ENCODE measurements around the gene AMOTL1. TPM values are rescaled to one million over a fixed set of nuclear protein-coding genes. Genes with fewer than 3 reads are reported as not detected.

The AMOTL1 gene
- total RNA-seq, 1 donor from 2014 or later, result 64.8 TPM

GRCh38 chr11:94793822-94794221, 25.7 kb downstream of the AMOTL1 start:
- DNase-seq (ENCODE audit: extremely low spot score, unreplicated experiment), result no peak
- no peaks in the 10 kb centered on the region for H3K27me3 Mint-ChIP-seq
- TF ChIP-seq CTCF (conservative IDR thresholded peaks at IDR 0.05), result no peak

GRCh38 chr11:94794287-94795168, 26.4 kb downstream of the AMOTL1 start:
- no peaks in the 10 kb centered on the region for H3K9me3 Mint-ChIP-seq
- H3K27me3 Mint-ChIP-seq, result no peaks in the 10 kb centered on the region
- peak overlapping the region; percentile 27 for H3K4me3 Mint-ChIP-seq
- H3K4me1 Mint-ChIP-seq (ENCODE audit: unreplicated experiment), result peaks cover 36% of the 10 kb centered on the region
- no peak for DNase-seq (ENCODE audit: extremely low spot score, unreplicated experiment)
- no peak for TF ChIP-seq CTCF (conservative IDR thresholded peaks at IDR 0.05)
- peaks cover 7% of the 10 kb centered on the region for H3K36me3 Mint-ChIP-seq
- no peak overlapping the region for H3K27ac Mint-ChIP-seq

More at GRCh38 chr11:94793822-94794221, 25.7 kb downstream of the AMOTL1 start:
- Mint-ChIP-seq H3K4me1 (ENCODE audit: unreplicated experiment) (peaks cover 38% of the 10 kb centered on the region), H3K27ac (no peak overlapping the region), H3K36me3 (peaks cover 7% of the 10 kb centered on the region), H3K4me3 (no peak overlapping the region), H3K9me3 (no peaks in the 10 kb centered on the region)

- H3K9me3 Mint-ChIP-seq, result no peaks in the 10 kb centered on the region
- no peak overlapping the region for H3K4me3 Mint-ChIP-seq
- H3K27me3 Mint-ChIP-seq, result no peaks in the 10 kb centered on the region
Observed at GRCh38 chr11:94795476-94796189, 27.5 kb downstream of the AMOTL1 start.

GRCh38 chr11:94796190-94796580, 28.0 kb downstream of the AMOTL1 start:
- Mint-ChIP-seq H3K27me3 (no peaks in the 10 kb centered on the region), H3K27ac (no peak overlapping the region), H3K4me3 (no peak overlapping the region)

More at GRCh38 chr11:94795476-94796189, 27.5 kb downstream of the AMOTL1 start:
- Mint-ChIP-seq H3K36me3 (peaks cover 13% of the 10 kb centered on the region), H3K4me1 (ENCODE audit: unreplicated experiment) (peaks cover 25% of the 10 kb centered on the region), H3K27ac (no peak overlapping the region)
- no peak for TF ChIP-seq CTCF (conservative IDR thresholded peaks at IDR 0.05)
- no peak for DNase-seq (ENCODE audit: extremely low spot score, unreplicated experiment)

GRCh38 chr11:94796863-94797262, 28.7 kb downstream of the AMOTL1 start:
- no peaks in the 10 kb centered on the region for H3K9me3 Mint-ChIP-seq
- H3K36me3 Mint-ChIP-seq, result peaks cover 23% of the 10 kb centered on the region
- TF ChIP-seq CTCF (conservative IDR thresholded peaks at IDR 0.05), result no peak
- no peak for DNase-seq (ENCODE audit: extremely low spot score, unreplicated experiment)
- H3K4me1 Mint-ChIP-seq (ENCODE audit: unreplicated experiment), result peaks cover 21% of the 10 kb centered on the region
- H3K27ac Mint-ChIP-seq, result no peak overlapping the region
- no peaks in the 10 kb centered on the region for H3K27me3 Mint-ChIP-seq
- no peak overlapping the region for H3K4me3 Mint-ChIP-seq

More at GRCh38 chr11:94796190-94796580, 28.0 kb downstream of the AMOTL1 start:
- H3K9me3 Mint-ChIP-seq, result no peaks in the 10 kb centered on the region
- peaks cover 21% of the 10 kb centered on the region for H3K4me1 Mint-ChIP-seq (ENCODE audit: unreplicated experiment)
- H3K36me3 Mint-ChIP-seq, result peaks cover 18% of the 10 kb centered on the region
- no peak for TF ChIP-seq CTCF (conservative IDR thresholded peaks at IDR 0.05)
- no peak for DNase-seq (ENCODE audit: extremely low spot score, unreplicated experiment)

Data from type B pancreatic cell (in vitro differentiated cells).